Fibroblast of skin of left biceps (primary cell): Measurements from ENCODE around the gene SMOC1.

Experiments used
- DNase-seq, 2 experiments: peaks; one replicate each; pipeline ENCODE4 v3.0.0-alpha.2; 2013; ENCODE audit warnings: low read depth in 2 of 2

SMOC1 gene

DNA sequence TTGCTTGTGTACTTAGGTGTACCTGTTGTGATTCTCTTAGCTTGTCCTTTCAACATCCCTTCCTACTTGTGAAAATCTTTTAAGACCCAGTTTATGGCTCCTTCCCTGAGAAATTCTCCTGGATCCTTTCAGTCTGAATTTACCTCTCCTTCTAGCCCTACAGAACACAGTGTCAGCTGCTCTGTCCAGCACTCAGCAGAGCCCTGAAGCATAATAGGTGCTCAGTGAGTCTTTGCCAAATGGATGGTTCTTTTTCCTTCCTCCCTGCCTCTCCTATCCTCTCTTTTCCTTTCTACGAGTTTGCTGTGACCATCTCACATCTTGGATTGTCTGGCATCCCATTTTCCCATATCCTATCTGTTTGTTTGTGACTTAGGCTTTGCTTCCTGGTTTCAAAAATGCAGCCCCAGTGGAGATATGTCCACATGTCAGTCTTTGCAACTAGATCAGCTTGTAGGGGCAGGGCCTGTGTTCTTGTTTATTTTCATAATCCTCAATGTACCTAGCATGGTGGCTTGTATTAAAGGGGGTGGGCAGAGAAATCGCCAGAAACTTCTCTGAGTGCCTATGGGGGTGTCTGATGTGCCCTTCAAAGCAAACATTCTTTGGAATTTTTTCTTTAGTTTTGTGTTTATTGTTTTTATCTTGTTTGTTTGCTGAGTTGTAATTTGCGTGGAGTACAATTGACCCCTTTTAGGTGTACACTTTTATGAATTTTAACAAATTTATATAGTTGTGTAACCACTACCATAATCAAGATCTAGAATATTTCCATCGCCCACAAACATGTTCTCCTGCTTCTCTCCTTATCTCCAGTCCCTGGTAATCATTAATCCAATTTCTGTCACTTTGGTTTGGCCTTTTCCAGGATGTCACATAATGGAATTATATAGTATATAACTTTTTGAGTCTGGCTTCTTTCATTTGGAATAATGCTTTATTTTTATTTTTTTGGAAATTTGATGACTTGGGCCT lies 62.8 kb downstream of the SMOC1 start:
- DNase-seq, result no peak

DNA sequence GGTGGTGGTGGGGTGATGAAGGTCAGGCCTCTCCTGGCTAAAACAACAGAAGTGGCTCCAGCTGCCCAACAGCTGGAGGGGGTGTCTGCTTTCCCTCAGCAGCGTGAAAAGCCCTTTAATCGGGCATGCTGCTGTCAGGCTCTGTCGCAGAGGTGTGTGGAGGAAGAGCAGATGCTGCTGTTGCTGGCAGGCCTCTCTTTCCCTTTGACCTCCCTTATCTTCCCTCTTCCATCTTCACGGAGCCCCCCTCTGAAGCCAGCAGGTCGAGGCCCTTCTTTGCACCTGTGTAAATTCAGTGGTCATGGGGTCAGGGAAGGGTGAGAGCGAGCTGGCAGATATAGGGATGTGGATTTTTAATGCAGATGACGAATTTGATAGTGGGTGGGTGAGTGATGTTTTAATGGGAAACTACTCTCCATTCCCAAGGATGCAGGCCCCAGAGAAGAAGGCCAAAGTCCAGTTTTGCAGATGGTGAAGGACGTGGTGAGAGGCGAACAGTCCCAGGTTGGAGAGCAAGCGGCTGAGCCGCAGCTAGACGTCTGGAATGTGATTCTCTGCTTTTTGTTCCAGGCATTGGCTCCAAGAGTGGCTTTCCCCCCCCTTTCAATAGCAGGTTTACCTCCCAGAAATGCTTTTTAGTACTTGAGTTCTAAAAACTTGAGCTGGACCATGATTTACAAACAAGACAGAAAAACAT lies 64.0 kb downstream of the SMOC1 start:
- DNase-seq, result no peak

DNA sequence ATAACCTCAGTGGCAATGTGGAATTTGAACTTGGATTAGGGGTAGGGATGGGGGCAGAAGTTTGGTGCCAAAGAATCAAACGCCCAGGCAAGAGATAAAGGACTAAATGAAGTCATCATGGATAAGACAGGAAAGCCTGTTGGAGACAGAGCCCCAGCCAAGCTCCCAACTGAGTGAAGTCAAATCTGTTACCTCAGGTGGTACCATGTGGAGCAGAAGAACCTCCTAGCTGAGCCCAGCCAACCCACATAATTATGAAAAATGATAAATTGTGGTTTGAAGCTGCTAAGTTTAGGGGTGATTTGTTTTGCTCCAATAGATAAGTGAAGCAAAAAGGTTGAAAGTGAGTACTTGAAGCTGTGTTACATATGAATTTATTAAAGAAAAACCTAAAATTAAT lies 66.1 kb downstream of the SMOC1 start:
- no peak for DNase-seq

DNA sequence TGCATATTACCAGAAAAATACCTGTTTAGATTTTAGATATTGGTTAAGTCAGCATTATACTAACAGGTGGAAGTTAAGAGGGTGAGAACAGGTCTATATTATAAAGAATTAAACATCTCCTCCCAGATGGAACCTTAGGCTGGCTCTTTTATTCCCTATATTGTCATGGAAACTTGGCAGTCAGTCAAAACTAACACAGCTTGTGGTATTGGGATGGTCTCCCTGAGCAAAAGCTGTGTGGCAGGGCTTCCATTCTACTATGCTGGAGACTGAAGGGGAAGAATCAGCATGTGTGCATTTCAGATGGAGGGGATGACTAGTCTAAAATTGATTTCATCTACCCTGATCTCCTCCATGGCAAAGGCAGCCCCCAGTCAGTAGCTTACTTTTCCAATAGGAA lies 66.7 kb downstream of the SMOC1 start:
- DNase-seq, result no peak

DNA sequence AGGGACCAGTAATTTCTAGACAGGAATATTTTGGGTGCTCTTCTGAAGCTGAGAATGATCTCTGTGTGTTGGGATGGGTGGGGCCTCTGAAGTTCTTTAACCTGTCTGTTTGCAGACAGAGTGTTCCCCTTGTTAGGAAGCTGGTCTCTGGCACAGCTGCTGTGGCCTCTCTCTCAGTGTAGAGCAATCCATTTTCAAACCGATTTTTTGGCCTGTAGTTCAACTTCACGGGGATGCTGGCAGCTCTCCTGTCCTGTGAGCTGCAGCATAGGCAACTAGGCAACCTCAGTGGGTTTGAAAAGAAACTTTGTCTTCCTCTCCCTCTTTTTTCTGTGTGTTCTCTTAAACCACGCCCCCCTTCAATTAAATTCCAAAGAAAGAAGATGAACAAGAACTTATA lies 69.1 kb downstream of the SMOC1 start:
- DNase-seq, result no peak

DNA sequence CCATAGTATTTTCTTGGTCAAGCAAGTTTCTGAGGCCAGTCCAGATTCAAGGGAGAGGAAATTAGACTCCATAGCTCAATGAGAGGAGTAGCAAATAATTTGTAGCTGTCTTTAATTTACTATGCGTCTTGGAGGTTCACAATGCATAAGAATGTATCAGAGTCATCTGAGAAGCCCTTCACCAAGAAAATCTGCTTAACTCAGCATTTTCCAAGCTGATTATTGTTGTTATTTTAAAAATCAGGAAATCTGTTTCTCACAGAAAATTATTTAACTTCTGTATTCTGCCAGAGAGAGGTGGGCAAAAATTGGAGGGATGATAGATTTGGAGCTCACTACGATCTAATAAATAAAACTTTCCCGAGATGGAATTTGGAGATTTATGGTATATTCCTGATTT lies 72.0 kb downstream of the SMOC1 start:
- DNase-seq, result no peak

DNA sequence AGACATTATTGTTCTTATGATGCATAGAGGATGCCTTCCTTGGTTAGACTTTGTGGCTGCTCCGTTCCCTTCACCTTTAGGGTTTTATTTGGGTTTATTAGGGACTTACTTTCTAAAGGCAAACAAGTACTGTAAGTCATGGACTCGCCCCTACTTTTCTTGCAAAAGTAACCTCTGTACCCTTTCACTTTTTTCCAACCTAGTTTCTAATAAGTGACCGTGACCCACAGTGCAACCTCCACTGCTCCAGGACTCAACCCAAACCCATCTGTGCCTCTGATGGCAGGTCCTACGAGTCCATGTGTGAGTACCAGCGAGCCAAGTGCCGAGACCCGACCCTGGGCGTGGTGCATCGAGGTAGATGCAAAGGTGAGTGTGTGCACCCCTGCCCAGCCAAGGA lies 72.7 kb downstream of the SMOC1 start:
- DNase-seq, result no peak

DNA sequence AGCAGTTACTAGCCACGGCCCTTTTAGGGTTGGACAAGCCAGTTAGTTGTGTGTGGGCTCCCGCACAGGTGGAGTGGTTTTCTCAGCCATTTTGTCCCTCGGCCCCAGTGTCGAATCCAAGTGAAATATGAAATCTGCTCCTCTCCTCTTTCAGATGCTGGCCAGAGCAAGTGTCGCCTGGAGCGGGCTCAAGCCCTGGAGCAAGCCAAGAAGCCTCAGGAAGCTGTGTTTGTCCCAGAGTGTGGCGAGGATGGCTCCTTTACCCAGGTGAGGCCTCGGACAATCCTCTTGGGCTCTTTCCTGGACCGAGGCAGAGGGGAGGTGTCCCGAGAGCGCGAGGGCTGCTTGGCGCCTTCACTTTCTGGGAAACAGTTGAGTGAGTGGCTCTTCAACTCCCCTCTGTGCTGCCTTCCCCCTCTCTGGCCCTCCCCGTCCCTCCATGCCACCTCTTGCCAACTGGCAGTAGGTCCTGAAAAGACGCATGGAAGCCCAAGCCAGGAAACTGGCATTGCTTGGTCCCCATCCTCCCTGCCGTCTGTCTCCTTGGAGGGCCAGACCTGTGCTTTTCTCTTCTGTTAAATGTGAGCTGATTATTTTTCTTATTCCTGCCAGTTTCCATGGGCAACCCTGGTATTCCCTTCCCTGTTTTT lies 74.2 kb downstream of the SMOC1 start:
- no peak for DNase-seq

DNA sequence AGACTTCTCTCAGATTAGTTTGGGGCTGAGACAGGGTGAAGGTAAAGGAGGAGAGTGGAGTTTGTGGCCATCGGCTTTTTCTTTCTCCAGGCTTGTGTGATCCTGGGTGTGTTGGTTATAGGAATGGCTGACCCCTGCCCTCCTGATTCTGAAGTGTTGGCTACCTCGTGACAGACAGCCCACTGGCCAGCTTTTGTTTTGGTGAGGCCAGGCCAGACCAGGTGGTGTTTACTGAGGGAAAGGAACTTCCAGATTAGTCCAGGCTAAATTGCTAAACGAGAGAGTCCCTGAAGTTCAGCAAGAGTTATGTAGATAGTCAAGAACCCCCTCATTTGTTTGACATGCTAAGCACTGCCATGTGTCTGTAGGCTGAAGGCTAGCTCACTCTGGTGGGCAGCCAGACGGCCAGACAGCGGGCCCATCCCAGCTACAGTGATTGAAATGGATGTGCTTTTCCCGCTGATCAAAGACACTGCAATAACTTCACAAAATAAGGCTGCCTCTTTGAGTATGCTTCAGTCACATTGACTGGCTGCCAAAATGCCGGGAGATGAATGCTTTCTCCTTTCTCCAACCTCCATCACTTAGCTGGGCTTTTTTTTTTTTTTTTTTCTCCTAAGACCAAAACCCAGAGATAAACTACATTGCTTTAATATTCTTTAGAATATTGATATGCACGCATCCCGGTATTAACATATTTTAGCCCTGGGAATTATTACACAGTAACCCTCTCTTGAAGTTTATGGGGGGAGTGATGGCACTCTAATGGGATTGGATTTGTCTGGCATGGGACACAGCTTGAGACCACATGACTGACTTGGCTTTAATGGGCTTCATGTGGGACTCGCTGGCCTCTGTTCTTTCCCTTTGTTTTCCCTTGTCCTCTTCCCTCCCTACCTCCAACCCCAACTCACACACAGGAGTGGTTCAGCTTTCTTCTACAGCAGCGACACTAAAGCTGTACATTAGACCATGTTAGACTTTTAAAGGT lies 76.9 kb downstream of the SMOC1 start:
- no peak for DNase-seq

DNA sequence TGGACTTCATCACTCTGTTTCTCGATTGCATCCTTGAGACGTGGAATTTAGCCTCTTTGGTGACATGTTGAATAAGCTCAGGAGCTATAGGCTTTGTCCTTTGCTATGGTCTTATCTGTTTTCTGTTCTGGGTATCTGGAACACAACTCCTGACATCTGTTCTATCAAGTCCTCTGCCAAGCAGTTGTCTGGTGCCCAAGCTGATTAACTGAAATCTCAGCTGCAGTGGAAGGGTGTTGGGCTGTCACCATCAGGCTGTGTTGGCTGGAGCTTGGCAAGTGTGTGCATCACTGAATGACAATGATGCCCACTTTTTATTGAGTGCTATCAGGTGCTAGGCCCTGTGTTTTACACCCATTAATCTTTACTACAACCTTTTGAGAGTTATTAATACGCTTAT lies 77.8 kb downstream of the SMOC1 start:
- no peak for DNase-seq

DNA sequence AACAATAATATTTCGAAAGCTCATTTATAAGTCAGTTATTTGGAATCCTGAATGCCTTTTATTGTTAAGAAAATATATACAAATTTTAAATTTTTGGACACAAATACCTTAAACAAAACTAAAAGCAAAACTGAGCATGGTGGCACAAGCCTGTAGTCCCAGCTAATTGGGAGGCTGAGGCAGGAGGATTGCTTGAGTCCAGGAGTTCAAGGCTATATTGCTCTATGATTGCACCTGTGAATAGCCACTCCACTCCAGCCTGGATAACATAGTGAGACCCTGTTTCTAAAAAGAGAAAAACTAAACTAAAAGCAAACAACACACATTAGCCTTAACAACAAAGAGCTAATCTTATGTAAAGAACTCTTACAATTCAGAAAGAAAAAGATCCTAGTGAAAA lies 78.8 kb downstream of the SMOC1 start:
- DNase-seq, result no peak

DNA sequence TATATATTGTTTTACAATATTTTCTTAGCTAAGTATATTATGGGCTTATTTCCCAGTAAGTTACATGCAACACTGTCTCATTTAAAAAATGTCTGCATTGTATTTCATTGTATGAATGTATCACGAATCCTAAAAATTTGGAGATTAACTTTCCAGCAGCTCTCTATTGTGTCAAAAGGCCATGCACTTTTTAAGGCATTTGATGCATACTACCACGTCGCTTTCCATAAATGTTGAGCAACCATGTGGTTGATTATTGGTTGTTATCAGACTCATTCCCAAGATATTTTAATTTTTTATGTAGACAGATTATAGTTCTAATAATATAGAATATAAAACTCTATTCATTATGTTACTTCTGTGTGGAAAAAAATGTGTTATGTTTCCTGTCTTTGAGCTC lies 79.9 kb downstream of the SMOC1 start:
- DNase-seq, result no peak

DNA sequence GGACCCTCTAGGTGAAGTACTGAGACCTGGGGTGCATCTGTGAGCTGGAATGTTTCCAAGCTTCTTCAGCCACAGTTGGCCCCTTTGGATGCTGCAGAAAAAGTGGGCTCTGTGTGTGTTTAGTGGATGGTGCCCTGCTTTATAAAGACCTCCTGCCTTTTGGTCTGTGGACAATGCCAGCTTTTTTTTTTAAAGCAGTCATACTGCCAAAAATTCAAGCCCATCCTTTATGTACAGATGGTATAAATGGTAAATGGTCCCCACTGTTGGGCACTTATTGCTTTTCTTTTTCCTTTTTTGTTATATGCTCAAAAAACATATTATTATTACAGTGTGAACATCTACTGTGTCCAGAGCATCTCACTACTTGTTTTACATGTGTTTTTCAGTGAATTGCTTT lies 81.1 kb downstream of the SMOC1 start:
- no peak for DNase-seq

DNA sequence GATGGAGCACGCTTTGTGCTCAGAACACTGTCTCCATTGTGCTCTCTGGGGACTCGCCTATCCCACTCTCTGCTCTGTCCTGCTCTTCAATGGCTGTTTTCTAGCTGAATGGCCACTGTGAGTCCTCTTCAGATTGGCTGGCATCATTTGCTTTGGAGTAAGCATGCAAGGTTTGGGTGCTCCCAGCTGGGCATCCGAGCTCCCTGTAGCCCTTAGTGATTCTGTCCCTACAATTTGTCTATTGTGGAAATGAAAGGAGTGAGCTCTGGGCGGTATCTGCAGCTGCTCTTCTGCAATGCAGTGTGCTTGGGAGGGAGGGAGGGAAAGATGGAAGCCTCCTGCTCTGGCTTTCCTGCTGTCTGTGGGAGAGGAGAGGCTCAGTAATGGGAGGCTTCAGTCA lies 84.8 kb downstream of the SMOC1 start:
- DNase-seq, result no peak

DNA sequence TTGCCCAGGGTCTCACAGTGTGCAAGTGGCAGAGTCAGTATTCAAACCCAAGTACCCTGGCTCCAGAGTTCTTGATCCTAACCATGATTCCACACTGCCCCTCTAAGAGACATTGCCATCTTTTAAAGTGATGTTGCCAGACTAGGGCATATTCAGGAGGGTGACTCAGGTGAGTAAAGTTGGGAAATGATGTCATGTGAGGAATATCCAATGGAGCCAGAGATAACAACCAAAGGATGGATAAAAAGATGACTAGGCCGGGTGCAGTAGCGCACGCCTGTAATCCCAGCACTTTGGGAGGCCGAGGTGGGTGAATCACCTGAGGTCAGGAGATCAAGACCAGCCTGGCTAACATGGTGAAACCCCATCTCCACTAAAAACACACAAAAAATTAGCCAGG lies 85.6 kb downstream of the SMOC1 start:
- no peak for DNase-seq

DNA sequence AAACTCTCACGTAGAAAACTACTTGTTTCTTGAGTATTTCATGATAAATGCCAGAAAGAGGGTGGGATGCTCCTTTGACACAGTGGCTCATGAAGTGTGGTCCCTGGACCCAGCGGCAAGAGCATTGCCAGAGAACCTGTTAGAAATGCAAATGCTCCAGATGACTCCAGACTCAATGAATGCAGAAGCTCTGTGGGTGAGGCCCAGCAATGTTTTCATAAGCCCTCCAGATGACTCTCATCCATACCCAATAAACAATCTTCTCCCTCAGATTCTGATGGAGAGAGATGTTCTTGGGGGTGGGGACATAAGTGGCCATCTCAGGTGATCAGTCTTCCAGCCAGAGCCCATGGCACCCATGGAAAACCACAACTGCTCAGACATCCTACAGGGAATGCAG lies 88.9 kb downstream of the SMOC1 start:
- no peak for DNase-seq

DNA sequence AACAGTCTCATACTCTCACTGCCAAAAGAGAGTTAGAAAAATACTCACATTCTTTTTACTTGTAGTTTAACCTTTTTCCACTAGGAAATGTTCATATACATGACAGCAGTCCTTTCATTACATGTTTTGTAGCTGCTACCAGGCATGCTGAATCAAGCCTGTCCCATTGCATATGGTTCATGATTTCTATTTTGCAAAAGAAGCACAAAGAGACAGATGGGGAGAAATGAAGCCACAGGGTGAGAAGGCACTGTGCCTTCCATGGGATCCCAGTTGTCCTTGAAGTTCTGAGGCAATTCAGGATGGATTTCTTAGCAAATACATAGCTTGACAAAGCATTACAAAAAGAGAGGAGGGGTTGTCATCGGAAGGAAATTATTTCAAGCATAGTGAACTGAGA lies 89.5 kb downstream of the SMOC1 start:
- no peak for DNase-seq

DNA sequence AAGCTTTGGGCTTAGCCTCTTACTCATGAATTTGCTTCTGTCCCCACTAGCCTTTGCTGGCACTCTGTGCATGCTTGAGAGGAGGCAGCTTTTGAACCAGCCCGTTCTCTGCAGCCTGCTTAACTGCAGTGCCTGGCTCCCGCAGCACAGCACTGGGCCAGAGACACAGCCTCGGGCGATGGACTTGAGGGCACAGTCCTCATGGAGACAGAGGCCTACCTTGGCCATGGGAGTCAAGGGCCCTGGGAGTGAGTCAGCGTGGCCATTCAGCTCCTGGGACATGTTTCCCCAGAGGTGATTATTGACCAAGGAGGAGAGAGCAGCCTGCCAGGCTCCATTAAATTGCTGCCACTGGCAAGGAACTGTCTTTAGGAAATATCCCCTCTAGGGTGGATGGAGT lies 93.5 kb downstream of the SMOC1 start:
- DNase-seq, result no peak

DNA sequence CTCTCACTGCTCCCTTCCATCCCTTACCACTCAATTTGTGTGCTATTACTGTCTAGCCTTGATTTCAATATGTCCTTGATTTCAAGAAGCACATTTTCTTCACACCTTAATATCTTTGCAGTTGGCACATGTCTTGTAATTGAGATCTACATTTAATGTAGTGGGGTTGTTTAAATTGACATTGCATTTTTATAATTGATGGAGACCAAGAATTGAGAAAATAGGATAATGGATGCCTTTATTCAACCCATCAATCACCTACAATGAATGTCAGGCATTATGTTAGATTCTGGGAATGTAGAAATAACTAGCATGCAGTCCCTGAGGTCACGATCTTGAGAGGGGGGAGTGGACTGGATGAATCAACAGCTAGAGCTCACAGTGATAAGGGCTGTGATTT lies 94.6 kb downstream of the SMOC1 start:
- DNase-seq, result no peak

DNA sequence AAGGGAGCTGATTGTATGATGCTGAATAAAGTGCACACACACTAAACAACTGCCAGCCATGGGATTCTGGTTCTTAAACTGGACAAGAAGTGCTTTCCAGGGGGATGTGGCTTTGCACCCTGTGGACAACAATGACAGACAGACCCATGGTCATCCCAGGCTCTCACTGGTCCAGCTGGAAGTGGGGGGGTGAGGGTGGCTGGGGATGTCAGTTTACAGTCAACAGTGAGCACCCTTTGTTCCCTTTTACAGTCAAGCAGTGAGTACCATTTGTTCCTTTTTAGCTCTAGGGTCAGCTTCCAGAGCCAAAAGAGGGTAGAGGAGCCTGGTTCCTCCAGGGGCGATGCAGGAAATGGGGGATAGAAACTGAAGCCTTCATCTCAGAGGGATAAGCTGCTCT lies 100.7 kb downstream of the SMOC1 start:
- DNase-seq, result no peak
